H1 (cell line): ENCODE measurements around the gene NAT9. TPM values are rescaled to one million over a fixed set of nuclear protein-coding genes. Genes with fewer than 3 reads are reported as not detected.

ENCODE experiments used
- CTCF ChIA-PET: fragments of 300-600 bp; sonication (Branson Sonifier 250); formaldehyde crosslinking; loops from one replicate; lab custom pipeline; 2021; ENCODE audit not compliant: partially characterized antibody; lab: Charles Lee
- POLR2A ChIA-PET: fragments of 300-600 bp; sonication (Branson Sonifier 250); formaldehyde crosslinking; loops from one replicate; lab custom pipeline; 2021; ENCODE audit warnings: inconsistent platforms; ENCODE audit not compliant: partially characterized antibody; lab: Charles Lee
- DNase-seq, 2 experiments: peaks; one replicate each; pipeline versions ENCODE4 v3.0.0 to v3.0.0-alpha.2; 2010 to 2022; ENCODE audit warnings: low spot score in 2 of 2, low read depth in 1 of 2, mixed read lengths in 1 of 2
- FAIRE-seq: peaks from 2 replicates; lab custom pipeline; 2011; peaks lifted over from hg19 to GRCh38; lab: Jason Lieb, UNC
- H2AFZ ChIP-seq: 2 replicates; pipeline ENCODE4 v1.8.1; 2012; ENCODE audit warnings: low read length, inconsistent platforms
- H2AK5ac ChIP-seq: 2 replicates; pipeline ENCODE4 v1.6.1; 2013; ENCODE audit warnings: low read depth, low read length
- H2BK120ac ChIP-seq: replicated peaks from 2 replicates; pipeline ENCODE3; 2013; ENCODE audit warnings: low read depth, low read length, inconsistent platforms
- H2BK12ac ChIP-seq: 2 replicates; pipeline ENCODE4 v1.6.1; 2013; ENCODE audit warnings: low read depth, low read length
- H2BK15ac ChIP-seq: 2 replicates; pipeline ENCODE4 v1.6.1; 2013; ENCODE audit warnings: low read length
- H2BK20ac ChIP-seq: 2 replicates; pipeline ENCODE4 v1.6.1; 2013; ENCODE audit warnings: low read length
- H2BK5ac ChIP-seq: 2 replicates; pipeline ENCODE4 v1.6.1; 2013; ENCODE audit warnings: low read depth, low read length
- H3K14ac ChIP-seq: 2 replicates; pipeline ENCODE4 v1.6.1; 2013; ENCODE audit warnings: inconsistent platforms; ENCODE audit not compliant: insufficient read length
- H3K18ac ChIP-seq: 2 replicates; pipeline ENCODE4 v1.6.1; 2013; ENCODE audit warnings: low read length; ENCODE audit errors: extremely low read depth
- H3K23ac ChIP-seq: 2 replicates; pipeline ENCODE4 v1.6.1; 2013; ENCODE audit warnings: inconsistent platforms; ENCODE audit not compliant: insufficient read length
- H3K23me2 ChIP-seq: 2 replicates; pipeline ENCODE4 v1.6.1; 2013; ENCODE audit warnings: low read depth, low read length
- H3K27ac ChIP-seq: 2 replicates; pipeline ENCODE4 v1.6.1; 2011; ENCODE audit warnings: low read depth, low read length, inconsistent platforms
- H3K27me3 ChIP-seq, 4 experiments: replicated peaks in 1 of 4; 1 replicate in 1 of 4; 2 replicates in 3 of 4; pipeline versions ENCODE4 v1.6.1 to v1.8.1; 2011 to 2013; ENCODE audit warnings: low read length in 3 of 4, mild to moderate bottlenecking in 3 of 4, inconsistent platforms in 2 of 4, mixed read lengths in 2 of 4, moderate library complexity in 1 of 4; ENCODE audit not compliant: control insufficient read depth in 3 of 4, insufficient read depth in 3 of 4; ENCODE audit errors: extremely low read depth in 1 of 4
- H3K36me3 ChIP-seq, 4 experiments: 2 replicates each; pipeline versions ENCODE4 v1.6.1 to v1.8.1; 2011 to 2013; ENCODE audit warnings: mild to moderate bottlenecking in 4 of 4, low read length in 3 of 4, moderate library complexity in 2 of 4, control low read depth in 1 of 4, inconsistent platforms in 1 of 4; ENCODE audit not compliant: insufficient read depth in 4 of 4, control insufficient read depth in 2 of 4
- H3K4ac ChIP-seq: replicated peaks from 2 replicates; pipeline ENCODE3; 2013; ENCODE audit warnings: low read length, low read depth, mixed read lengths, inconsistent platforms; ENCODE audit not compliant: insufficient read length
- H3K4me1 ChIP-seq, 4 experiments: replicated peaks in 1 of 4; 1 replicate in 1 of 4; 2 replicates in 3 of 4; pipeline versions ENCODE4 v1.6.1 to v1.8.1; 2011 to 2013; ENCODE audit warnings: low read length in 3 of 4, inconsistent platforms in 2 of 4, mixed read lengths in 1 of 4; ENCODE audit not compliant: insufficient read depth in 4 of 4, control insufficient read depth in 3 of 4
- H3K4me2 ChIP-seq, 2 experiments: 2 replicates each; pipeline versions ENCODE4 v1.6.1 to v1.8.1; 2011 to 2013; ENCODE audit warnings: low read depth in 2 of 2, low read length in 2 of 2, control low read depth in 1 of 2, inconsistent platforms in 1 of 2, mild to moderate bottlenecking in 1 of 2; ENCODE audit not compliant: insufficient read depth in 1 of 2
- H3K4me3 ChIP-seq, 4 experiments: fragments of 200-600, 300-600 bp in 1 of 4; sonication (generic), shearing (Covaris generic), sonication (Bioruptor Twin) in 1 of 4; 2 replicates each; pipeline versions ENCODE4 v1.5.1 to v1.8.1; 2011 to 2016; ENCODE audit warnings: low read length in 4 of 4, low read depth in 3 of 4, control low read depth in 2 of 4, inconsistent platforms in 2 of 4, mild to moderate bottlenecking in 2 of 4, mixed read lengths in 1 of 4, moderate library complexity in 1 of 4; ENCODE audit not compliant: insufficient read depth in 2 of 4; ENCODE audit errors: extremely low read depth in 1 of 4
- H3K56ac ChIP-seq: replicated peaks from 2 replicates; pipeline ENCODE3; 2013; ENCODE audit warnings: low read depth, mild to moderate bottlenecking, mixed read lengths, low read length, inconsistent platforms; ENCODE audit not compliant: insufficient read length
- H3K79me1 ChIP-seq: 2 replicates; pipeline ENCODE4 v1.6.1; 2013; ENCODE audit warnings: low read depth, low read length, control low read depth
- H3K79me2 ChIP-seq, 2 experiments: 2 replicates each; pipeline versions ENCODE4 v1.6.1 to v1.8.1; 2012 to 2013; ENCODE audit warnings: low read length in 2 of 2, mild to moderate bottlenecking in 2 of 2, inconsistent platforms in 1 of 2; ENCODE audit not compliant: insufficient read depth in 2 of 2, control insufficient read depth in 1 of 2
- H3K9ac ChIP-seq, 4 experiments: replicated peaks in 1 of 4; 1 replicate in 1 of 4; 2 replicates in 3 of 4; pipeline versions ENCODE4 v1.6.1 to v1.8.1; 2011 to 2013; ENCODE audit warnings: low read depth in 3 of 4, low read length in 3 of 4, control low read depth in 2 of 4, mild to moderate bottlenecking in 2 of 4, moderate library complexity in 2 of 4, inconsistent platforms in 1 of 4; ENCODE audit errors: extremely low read depth in 1 of 4
- H3K9me3 ChIP-seq, 2 experiments: 2 replicates each; pipeline versions ENCODE4 v1.6.1 to v1.8.1; 2012 to 2013; ENCODE audit warnings: mild to moderate bottlenecking in 2 of 2, moderate library complexity in 2 of 2, control low read depth in 1 of 2, inconsistent platforms in 1 of 2, low read depth in 1 of 2, low read length in 1 of 2, mixed read lengths in 1 of 2; ENCODE audit not compliant: insufficient read depth in 2 of 2
- H4K20me1 ChIP-seq, 2 experiments: replicated peaks in 1 of 2; 2 replicates each; pipeline versions ENCODE3 to v1.8.1; 2011 to 2013; ENCODE audit warnings: inconsistent platforms in 2 of 2, low read length in 2 of 2, mild to moderate bottlenecking in 1 of 2; ENCODE audit not compliant: insufficient read depth in 2 of 2, control insufficient read depth in 1 of 2
- H4K5ac ChIP-seq: 2 replicates; pipeline ENCODE4 v1.6.1; 2013; ENCODE audit warnings: low read length, low read depth, mixed read lengths, inconsistent platforms; ENCODE audit not compliant: insufficient read length
- H4K8ac ChIP-seq: 2 replicates; pipeline ENCODE4 v1.8.0; 2013; ENCODE audit warnings: mild to moderate bottlenecking, moderate library complexity, low read length, inconsistent platforms; ENCODE audit not compliant: insufficient read depth; ENCODE audit errors: extremely low read depth
- H4K91ac ChIP-seq: replicated peaks from 2 replicates; pipeline ENCODE3; 2013; ENCODE audit warnings: low read length, mixed read lengths, inconsistent platforms; ENCODE audit not compliant: insufficient read length
- ATF2 ChIP-seq: IDR thresholded peaks from 2 replicates; pipeline ENCODE4 v1.6.1; 2012; ENCODE audit warnings: low read length, inconsistent platforms
- CBX5 ChIP-seq: fragments of 300-800, 300-1000 bp; sonication (generic); IDR thresholded peaks from 2 replicates; pipeline ENCODE4 v1.7.1; 2016; ENCODE audit warnings: antibody characterized with exemption, low read length, low read depth
- CEBPB ChIP-seq: IDR thresholded peaks from 2 replicates; pipeline ENCODE4 v1.6.1; 2012; ENCODE audit warnings: low read depth, low read length
- FOSL1 ChIP-seq: IDR thresholded peaks from 2 replicates; pipeline ENCODE4 v1.6.1; 2011; ENCODE audit warnings: mild to moderate bottlenecking, low read depth, low read length, moderate library complexity; ENCODE audit not compliant: insufficient read depth
- KDM4A ChIP-seq: IDR thresholded peaks from one replicate; pipeline ENCODE4 v1.7.1; 2012; ENCODE audit warnings: low read depth, mild to moderate bottlenecking, moderate library complexity, low read length, inconsistent platforms; ENCODE audit not compliant: severe bottlenecking
- KDM5A ChIP-seq: fragments of 200-600 bp; IDR thresholded peaks from 2 replicates; pipeline ENCODE4 v1.7.1; 2012; ENCODE audit warnings: mild to moderate bottlenecking, low read length, inconsistent platforms, mixed read lengths
- NRF1 ChIP-seq: IDR thresholded peaks from 2 replicates; pipeline ENCODE4 v1.6.1; 2011; ENCODE audit warnings: mild to moderate bottlenecking, low read depth, low read length, improper control_type of control experiment
- SUZ12 ChIP-seq: fragments of 200-600 bp; sonication (generic); IDR thresholded peaks from 2 replicates; pipeline ENCODE4 v1.6.1; 2012; ENCODE audit warnings: mild to moderate bottlenecking, inconsistent platforms, low read length, moderate library complexity, mixed read lengths
- WGBS, 2 experiments: shearing (Covaris generic) in 1 of 2; methylation state at CpG; one replicate each; pipeline versions ENCODE4 v1.1.6 to v1.1.7; 2013 to 2015; ENCODE audit warnings: low lambda C conversion rate in 2 of 2, mixed read lengths in 2 of 2, inconsistent platforms in 1 of 2, low coverage in 1 of 2, missing lambda C conversion rate in 1 of 2; ENCODE audit not compliant: insufficient replicate concordance in 2 of 2, insufficient coverage in 1 of 2, insufficient read length in 1 of 2; ENCODE audit errors: extremely low coverage in 1 of 2, missing lambda C conversion rate in 1 of 2; 5-methylcytosine and 5-hydroxymethylcytosine counted together
- polyA plus RNA-seq, 7 experiments: library from polyadenylated mRNA; depleted of rRNA in 3 of 7; stranded (reverse) in 5 of 7; unstranded in 2 of 7; fragments of >200 nt in 5 of 7; fragments of 200-250 nt in 2 of 7; gene quantifications; 1 replicate in 5 of 7; 2 replicates in 1 of 7; 4 replicates in 1 of 7; pipeline versions ENCODE4 v1.2.1 to v1.2.3, GENCODE V29; 2011 to 2013; ENCODE audit warnings: missing spikeins in 2 of 7, mixed read lengths in 2 of 7
- total RNA-seq: library from RNA; stranded (reverse); fragmentation: NEBNext Ultra II Directional; extraction: Animal tissue kit (Norgen Biotek cat#: 25700); gene quantifications from 2 replicates; pipeline ENCODE4 v1.2.1, GENCODE V29; 2021

NAT9 gene
- total and polyA plus RNA-seq, 2 of the 8 experiments (the other 6 are each of a cell fraction or from before 2014, with no cell fraction given), result 32.3 to 42.7 TPM

GRCh38 chr17:74732042-74732867 lies 43.9 kb downstream of the NAT9 start:
- FAIRE-seq (no peak), DNase-seq (no peak)
- TF ChIP-seq NRF1 (no peak), FOSL1 (no peak), ATF2 (no peak), SUZ12 (no peak), CEBPB (no peak), KDM5A (no peak), KDM4A (no peak), CBX5 (no peak)

More at GRCh38 chr17:74732042-74732867, 43.9 kb downstream of the NAT9 start:
- WGBS, 2 experiments, result 82 to 98% methylated on average over 4 to 12 of the region's 12 CpGs
- H3K14ac ChIP-seq, result no peak overlapping the region
- peaks cover 0 to 9% of the 10 kb centered on the region in 2 experiments; a peak in 1 of 4 replicates for H3K9me3 ChIP-seq
- peak overlapping the region; percentile 90 for H3K56ac ChIP-seq
- H3K23ac ChIP-seq, result no peak overlapping the region
- H2BK15ac ChIP-seq, result 0 out of 2 replicates have a peak overlapping the region, but pooled peaks have one; percentile 97
- H4K91ac ChIP-seq, result no peak overlapping the region
- ChIA-PET POLR2A (no interaction called here), CTCF (interaction anchor here (0.6 to 0.9 kb wide), 2 partner anchors 23 to 96 kb away, joined by 3 to 5 read pairs; no protein-coding TSS in a partner anchor)
- peak overlapping the region; percentile 98 for H2BK12ac ChIP-seq
- H3K4me1 ChIP-seq, result peaks cover 0 to 7% (median 1%) of the 10 kb centered on the region in 4 experiments; a peak in 3 of 7 replicates
- no peaks in the 10 kb centered on the region for H3K79me2 ChIP-seq
- H3K4me2 ChIP-seq, result no peak overlapping the region
- no peak overlapping the region for H2BK120ac ChIP-seq
- peaks cover 0 to 5% (median 2%) of the 10 kb centered on the region in 4 experiments; a peak in 4 of 7 replicates for H3K27me3 ChIP-seq
- 0 out of 2 replicates have a peak overlapping the region, but pooled peaks have one; percentile 9 for H2AK5ac ChIP-seq
- H4K20me1 ChIP-seq, result peaks cover 0 to 7% of the 10 kb centered on the region in 2 experiments
- H3K4me3 ChIP-seq, result no peak overlapping the region
- H3K27ac ChIP-seq, result no peak overlapping the region
- H3K23me2 ChIP-seq, result peaks cover 21% of the 10 kb centered on the region
- H3K36me3 ChIP-seq, result no peaks in the 10 kb centered on the region
- H2AFZ ChIP-seq, result no peak overlapping the region
- H2BK5ac ChIP-seq, result peak overlapping the region; percentile 60
- H3K79me1 ChIP-seq, result peaks cover 3% of the 10 kb centered on the region; the same call in 1 of the 2 replicates
- H3K4ac ChIP-seq, result no peak overlapping the region
- H4K5ac ChIP-seq, result no peak overlapping the region
- no peak overlapping the region for H2BK20ac ChIP-seq
- H4K8ac ChIP-seq, result no peak overlapping the region
- H3K18ac ChIP-seq, result no peak overlapping the region
- H3K9ac ChIP-seq, result peak overlapping the region in 1 of 4 experiments; percentile 13; a peak in 1 of 7 replicates
